Naive thymus-derived CD4-positive, alpha-beta T cell (primary cell): ENCODE results near the gene ZNF691. TPM values are rescaled to one million over a fixed set of nuclear protein-coding genes. Genes with fewer than 3 reads are reported as not detected.
A peak's percentile ranks its signal among the peaks of the same experiment; 100 is the strongest.
"Not testable (repeated sequence)": the region's sequence is repeated elsewhere in the genome, so short reads cannot be mapped to it uniquely, and the experiment has no call there.

Experiments used
- ATAC-seq: fragments of 150-1000 bp; cut with Tn5 transposase; 2 replicates; pipeline ENCODE4 v1.10.0; 2021; ENCODE audit warnings: mild to moderate bottlenecking, moderate library complexity
- CTCF ChIA-PET: fragments of 350-600 bp; sonication (Branson Sonifier 250); formaldehyde crosslinking; loops from one replicate; lab custom pipeline; 2021; ENCODE audit warnings: antibody characterized with exemption; lab: Charles Lee
- POLR2A ChIA-PET: fragments of 350-600 bp; sonication (Branson Sonifier 250); formaldehyde crosslinking; loops from one replicate; lab custom pipeline; 2021; ENCODE audit warnings: antibody characterized with exemption, inconsistent platforms; lab: Charles Lee
- DNase-seq, 9 donors: peaks; one replicate each; pipeline versions ENCODE4 v3.0.0 to v3.0.0-alpha.2; 2020 to 2022; ENCODE audit warnings: mixed read lengths in 1 of 9
- H3K27ac ChIP-seq: one replicate; pipeline ENCODE4 v1.7.0; 2013; ENCODE audit warnings: mild to moderate bottlenecking, low read depth, low read length, moderate library complexity
- H3K27me3 ChIP-seq, 2 donors: one replicate each; pipeline ENCODE4 v1.7.0; 2013; ENCODE audit warnings: low read length in 2 of 2, mild to moderate bottlenecking in 2 of 2, moderate library complexity in 2 of 2; ENCODE audit not compliant: control insufficient read depth in 2 of 2, insufficient read depth in 2 of 2
- H3K36me3 ChIP-seq, 3 experiments: 1 replicate in 2 of 3; 2 replicates in 1 of 3; pipeline ENCODE4 v1.7.0; 2013; ENCODE audit warnings: low read length in 3 of 3, mild to moderate bottlenecking in 3 of 3, moderate library complexity in 1 of 3; ENCODE audit not compliant: insufficient read depth in 3 of 3, control insufficient read depth in 2 of 3
- H3K4me1 ChIP-seq, 2 donors: one replicate each; pipeline ENCODE4 v1.7.0; 2013; ENCODE audit warnings: low read length in 2 of 2, mild to moderate bottlenecking in 2 of 2, moderate library complexity in 1 of 2; ENCODE audit not compliant: control insufficient read depth in 2 of 2, insufficient read depth in 2 of 2
- H3K4me3 ChIP-seq: 2 replicates; pipeline ENCODE4 v1.7.0; 2013; ENCODE audit warnings: mild to moderate bottlenecking, low read length
- H3K9me3 ChIP-seq, 3 experiments: 1 replicate in 2 of 3; 2 replicates in 1 of 3; pipeline ENCODE4 v1.7.0; 2013; ENCODE audit warnings: low read length in 3 of 3; ENCODE audit not compliant: control insufficient read depth in 2 of 3
- H3K27ac Mint-ChIP-seq, 9 donors: one replicate each; pipeline ENCODE4 v1.8.0; 2020 to 2022; ENCODE audit warnings: mixed read lengths in 9 of 9, mild to moderate bottlenecking in 8 of 9, moderate library complexity in 5 of 9, inconsistent platforms in 2 of 9
- H3K27me3 Mint-ChIP-seq, 5 donors: one replicate each; pipeline ENCODE4 v1.8.0; 2021 to 2022; ENCODE audit warnings: mixed read lengths in 5 of 5, mild to moderate bottlenecking in 1 of 5
- H3K36me3 Mint-ChIP-seq, 5 donors: one replicate each; pipeline ENCODE4 v1.8.0; 2020 to 2022; ENCODE audit warnings: mixed read lengths in 5 of 5, mild to moderate bottlenecking in 3 of 5, inconsistent platforms in 1 of 5
- H3K4me1 Mint-ChIP-seq, 7 donors: one replicate each; pipeline ENCODE4 v1.8.0; 2020 to 2022; ENCODE audit warnings: mixed read lengths in 7 of 7, mild to moderate bottlenecking in 3 of 7, inconsistent platforms in 1 of 7
- H3K4me3 Mint-ChIP-seq, 10 donors: one replicate each; pipeline ENCODE4 v1.8.0; 2020 to 2022; ENCODE audit warnings: mild to moderate bottlenecking in 10 of 10, mixed read lengths in 10 of 10, moderate library complexity in 6 of 10, inconsistent platforms in 2 of 10
- H3K9me3 Mint-ChIP-seq, 11 donors: one replicate each; pipeline ENCODE4 v1.8.0; 2020 to 2022; ENCODE audit warnings: mixed read lengths in 11 of 11, mild to moderate bottlenecking in 4 of 11, inconsistent platforms in 1 of 11, moderate library complexity in 1 of 11
- intact Hi-C, 2 donors: fragments of 100-400 bp; cut with micrococcal nuclease; formaldehyde crosslinking; loops; one replicate each; pipeline ENCODE4 v1.15.1; 2023
- polyA plus RNA-seq, 2 donors: library from polyadenylated mRNA; unstranded; fragments of 300-500 nt; fragmentation: Illumina TruSeq; gene quantifications; one replicate each; pipeline ENCODE4 v1.2.3, GENCODE V29; 2021
- total RNA-seq, 6 experiments: library from RNA in 5 of 6; stranded (reverse) in 5 of 6; gene quantifications; 1 replicate in 5 of 6; 2 replicates in 1 of 6; pipeline ENCODE4 v1.2.3 and lab custom pipeline; 2021 to 2026

Gene ZNF691
- total and polyA plus RNA-seq, 7 experiments from 2014 or later = 3.5 to 17.2 (median 12.4) TPM

GRCh38 chr1:42851420-42851819, 5.0 kb downstream of the ZNF691 start:
- no peak overlapping the region for H3K27ac Mint-ChIP-seq
- H3K4me3 ChIP-seq = no peak overlapping the region
- POLR2A ChIA-PET = no interaction called here

GRCh38 chr1:42851960-42852607, 5.7 kb downstream of the ZNF691 start:
- H3K4me3 Mint-ChIP-seq = no peak overlapping the region
- H3K27me3 ChIP-seq = no peaks in the 10 kb centered on the region

More at GRCh38 chr1:42851420-42851819, 5.0 kb downstream of the ZNF691 start:
- H3K36me3 ChIP-seq = peaks cover 0 to 26% (median 0%) of the 10 kb centered on the region in 3 experiments
- Mint-ChIP-seq H3K9me3 (peaks cover 0 to 40% (median 11%) of the 10 kb centered on the region in 11 donors), H3K36me3 (peaks cover 9 to 43% (median 36%) of the 10 kb centered on the region in 5 donors), H3K4me3 (no peak overlapping the region), H3K4me1 (peaks cover 23 to 32% (median 28%) of the 10 kb centered on the region in 7 donors), H3K27me3 (no peaks in the 10 kb centered on the region)
- CTCF ChIA-PET = no interaction called here
- intact Hi-C loops = no loop called here
- H3K9me3 ChIP-seq = peaks cover 0 to 12% (median 0%) of the 10 kb centered on the region in 3 experiments
- no peaks in the 10 kb centered on the region for H3K27me3 ChIP-seq
- DNase-seq = no peak
- H3K4me1 ChIP-seq = peaks cover 5 to 16% of the 10 kb centered on the region in 2 donors
- no peak overlapping the region for H3K27ac ChIP-seq
- ATAC-seq = no peak

GRCh38 chr1:42852608-42852980, 6.2 kb downstream of the ZNF691 start:
- H3K4me1 ChIP-seq = peaks cover 2 to 7% of the 10 kb centered on the region in 2 donors
- peaks cover 0 to 12% (median 0%) of the 10 kb centered on the region in 3 experiments for H3K9me3 ChIP-seq
- H3K36me3 Mint-ChIP-seq = peaks cover 9 to 47% (median 36%) of the 10 kb centered on the region in 5 donors
- ATAC-seq (no peak), DNase-seq (no peak)
- H3K27ac Mint-ChIP-seq = peak overlapping the region in 2 of 9 donors; percentile 47 to 60
- H3K27me3 Mint-ChIP-seq = no peaks in the 10 kb centered on the region
- no peaks in the 10 kb centered on the region for H3K27me3 ChIP-seq
- H3K36me3 ChIP-seq = peaks cover 0 to 21% (median 0%) of the 10 kb centered on the region in 3 experiments
- ChIA-PET POLR2A (no interaction called here), CTCF (no interaction called here)
- no peak overlapping the region for H3K27ac ChIP-seq
- intact Hi-C loops = no loop called here
- peaks cover 15 to 24% (median 20%) of the 10 kb centered on the region in 7 donors for H3K4me1 Mint-ChIP-seq
- no peak overlapping the region for H3K4me3 Mint-ChIP-seq
- H3K4me3 ChIP-seq = no peak overlapping the region
- H3K9me3 Mint-ChIP-seq = peaks cover 0 to 43% (median 12%) of the 10 kb centered on the region in 11 donors

More at GRCh38 chr1:42851960-42852607, 5.7 kb downstream of the ZNF691 start:
- intact Hi-C loops = no loop called here
- ChIA-PET CTCF (no interaction called here), POLR2A (no interaction called here)
- no peak overlapping the region for H3K4me3 ChIP-seq
- H3K36me3 Mint-ChIP-seq = peaks cover 9 to 43% (median 36%) of the 10 kb centered on the region in 5 donors
- H3K4me1 Mint-ChIP-seq = peaks cover 21 to 29% (median 25%) of the 10 kb centered on the region in 7 donors
- no peaks in the 10 kb centered on the region for H3K27me3 Mint-ChIP-seq
- ATAC-seq (no peak), DNase-seq (no peak)
- H3K27ac ChIP-seq = no peak overlapping the region
- H3K9me3 Mint-ChIP-seq = peaks cover 0 to 40% (median 11%) of the 10 kb centered on the region in 11 donors
- H3K27ac Mint-ChIP-seq = peak overlapping the region in 2 of 9 donors; percentile 2 to 47
- peaks cover 0 to 21% (median 0%) of the 10 kb centered on the region in 3 experiments for H3K36me3 ChIP-seq
- H3K4me1 ChIP-seq = peaks cover 5 to 12% of the 10 kb centered on the region in 2 donors
- H3K9me3 ChIP-seq = peaks cover 0 to 12% (median 0%) of the 10 kb centered on the region in 3 experiments

GRCh38 chr1:42853116-42853884, 6.9 kb downstream of the ZNF691 start:
- H3K27me3 ChIP-seq = no peaks in the 10 kb centered on the region
- DNase-seq (no peak), ATAC-seq (no peak)
- ChIA-PET POLR2A (no interaction called here), CTCF (no interaction called here)
- H3K9me3 Mint-ChIP-seq = peaks cover 0 to 49% (median 12%) of the 10 kb centered on the region in 11 donors
- H3K27ac Mint-ChIP-seq = no peak overlapping the region
- no peak overlapping the region for H3K27ac ChIP-seq
- H3K4me3 Mint-ChIP-seq = no peak overlapping the region
- intact Hi-C loops = no loop called here
- H3K4me1 Mint-ChIP-seq = peaks cover 8 to 18% (median 13%) of the 10 kb centered on the region in 7 donors
- no peak overlapping the region for H3K4me3 ChIP-seq
- peaks cover 0 to 12% (median 0%) of the 10 kb centered on the region in 3 experiments for H3K9me3 ChIP-seq
- peaks cover 0 to 21% (median 0%) of the 10 kb centered on the region in 3 experiments for H3K36me3 ChIP-seq
- H3K27me3 Mint-ChIP-seq = peaks cover 0 to 4% (median 0%) of the 10 kb centered on the region in 5 donors
- H3K4me1 ChIP-seq = peaks cover 0 to under 1% of the 10 kb centered on the region in 2 donors
- H3K36me3 Mint-ChIP-seq = peaks cover 9 to 54% (median 36%) of the 10 kb centered on the region in 5 donors

- H3K4me3 Mint-ChIP-seq, intact Hi-C loops, DNase-seq, H3K4me1 ChIP-seq, CTCF ChIA-PET, H3K4me3 ChIP-seq, H3K36me3 ChIP-seq, ATAC-seq, H3K27me3 ChIP-seq, H3K27ac ChIP-seq, H3K27ac Mint-ChIP-seq, POLR2A ChIA-PET: not testable (repeated sequence)
- peaks cover 0 to 15% (median 0%) of the 10 kb centered on the region in 3 experiments for H3K9me3 ChIP-seq
- Mint-ChIP-seq H3K9me3 (peaks cover 9 to 46% (median 17%) of the 10 kb centered on the region in 11 donors), H3K4me1 (peaks cover 0 to 11% (median 0%) of the 10 kb centered on the region in 7 donors), H3K27me3 (peaks cover 11 to 24% (median 20%) of the 10 kb centered on the region in 5 donors), H3K36me3 (peaks cover 11 to 40% (median 18%) of the 10 kb centered on the region in 5 donors)
Observed at GRCh38 chr1:42856554-42856953, 10.1 kb downstream of the ZNF691 start.

- CTCF ChIA-PET, H3K4me3 Mint-ChIP-seq, H3K27ac ChIP-seq, H3K27ac Mint-ChIP-seq, H3K4me3 ChIP-seq, H3K27me3 ChIP-seq, H3K36me3 ChIP-seq, ATAC-seq, intact Hi-C loops, H3K4me1 ChIP-seq, DNase-seq, POLR2A ChIA-PET: not testable (repeated sequence)
- H3K36me3 Mint-ChIP-seq = peaks cover 4 to 26% (median 14%) of the 10 kb centered on the region in 5 donors
- peaks cover 0 to 16% (median 0%) of the 10 kb centered on the region in 3 experiments for H3K9me3 ChIP-seq
- H3K27me3 Mint-ChIP-seq = peaks cover 17 to 36% (median 32%) of the 10 kb centered on the region in 5 donors
- H3K4me1 Mint-ChIP-seq = peaks cover 0 to 11% (median 0%) of the 10 kb centered on the region in 7 donors
- peaks cover 9 to 37% (median 14%) of the 10 kb centered on the region in 11 donors for H3K9me3 Mint-ChIP-seq
Observed at GRCh38 chr1:42859366-42859765, 13.0 kb downstream of the ZNF691 start.
